Hepatocyte (in vitro differentiated cells): ENCODE measurements around the gene MASP2. TPM values are rescaled to one million over a fixed set of nuclear protein-coding genes. Genes with fewer than 3 reads are reported as not detected.

ENCODE experiments used
- DNase-seq: peaks from one replicate; pipeline ENCODE4 v3.0.0-alpha.2; 2016; ENCODE audit warnings: low spot score
- H2AFZ ChIP-seq: fragments of 200-600 bp; sonication (generic); 2 replicates; pipeline ENCODE4 v1.6.0; 2016; ENCODE audit warnings: antibody characterized with exemption, mild to moderate bottlenecking
- H3K27ac ChIP-seq: fragments of 200-600 bp; sonication (generic); 2 replicates; pipeline ENCODE4 v1.5.1; 2016; ENCODE audit warnings: mild to moderate bottlenecking
- H3K27me3 ChIP-seq: fragments of 200-600 bp; sonication (generic); 2 replicates; pipeline ENCODE4 v1.6.1; 2016
- H3K36me3 ChIP-seq: fragments of 200-600 bp; sonication (generic); replicated peaks from 2 replicates; pipeline ENCODE4 v1.5.1; 2016; ENCODE audit warnings: low read depth; ENCODE audit not compliant: insufficient read depth
- H3K4me1 ChIP-seq: fragments of 200-600 bp; sonication (generic); 2 replicates; pipeline ENCODE4 v1.5.1; 2016; ENCODE audit warnings: mild to moderate bottlenecking, moderate library complexity; ENCODE audit not compliant: insufficient read depth
- H3K4me2 ChIP-seq: fragments of 200-600 bp; sonication (generic); 2 replicates; pipeline ENCODE4 v1.6.0; 2016
- H3K4me3 ChIP-seq: fragments of 200-600 bp; sonication (generic); 2 replicates; pipeline ENCODE4 v1.5.1; 2016; ENCODE audit warnings: mild to moderate bottlenecking
- H3K79me2 ChIP-seq: fragments of 200-600 bp; sonication (generic); 2 replicates; pipeline ENCODE4 v1.6.0; 2017; ENCODE audit warnings: mild to moderate bottlenecking
- H3K9me2 ChIP-seq: fragments of 200-600 bp; sonication (generic); replicated peaks from 2 replicates; pipeline ENCODE4 v1.6.0; 2017; ENCODE audit warnings: mild to moderate bottlenecking; ENCODE audit not compliant: insufficient read depth
- H3K9me3 ChIP-seq: fragments of 200-600 bp; sonication (generic); 2 replicates; pipeline ENCODE4 v1.5.1; 2016; ENCODE audit warnings: low read depth, mild to moderate bottlenecking
- H4K20me1 ChIP-seq: fragments of 200-600 bp; sonication (generic); 2 replicates; pipeline ENCODE4 v1.6.0; 2016; ENCODE audit warnings: mild to moderate bottlenecking; ENCODE audit not compliant: insufficient read depth, poor library complexity, severe bottlenecking
- EZH2 ChIP-seq: fragments of 200-600 bp; sonication (generic); IDR thresholded peaks from 2 replicates; pipeline ENCODE4 v1.6.1; 2016; ENCODE audit warnings: antibody characterized with exemption, mild to moderate bottlenecking, borderline replicate concordance
- EZH2phosphoT487 ChIP-seq: fragments of 200-600 bp; sonication (generic); IDR thresholded peaks from one replicate; pipeline ENCODE4 v1.6.1; 2018; ENCODE audit warnings: antibody characterized with exemption, mild to moderate bottlenecking, low read depth, moderate library complexity; ENCODE audit not compliant: unreplicated experiment, severe bottlenecking
- WGBS: methylation state at CpG from one replicate; pipeline ENCODE4 v1.1.6; 2016; ENCODE audit warnings: low lambda C conversion rate; ENCODE audit errors: missing lambda C conversion rate; 5-methylcytosine and 5-hydroxymethylcytosine counted together
- polyA plus RNA-seq: library from polyadenylated mRNA; unstranded; fragments of >200 nt; fragmentation: Nextera tagmentation; extraction: Ambion mirVana; gene quantifications from 2 replicates; pipeline ENCODE4 v1.2.1, GENCODE V29; 2016
- total RNA-seq: library from RNA; depleted of rRNA; stranded (reverse); fragments of >200 nt; gene quantifications from 2 replicates; pipeline ENCODE4 v1.2.3, GENCODE V29; 2014
- TF ChIP-seq, protein P1 (sequence below): fragments of 200-600 bp; sonication (generic); IDR thresholded peaks from 2 replicates; pipeline ENCODE4 v1.5.1; 2016; ENCODE audit warnings: antibody characterized with exemption, mild to moderate bottlenecking; ENCODE audit not compliant: poor library complexity

Gene MASP2
- total and polyA plus RNA-seq, 2 experiments from 2014 or later, result 3.3 to 16.6 TPM

DNA sequence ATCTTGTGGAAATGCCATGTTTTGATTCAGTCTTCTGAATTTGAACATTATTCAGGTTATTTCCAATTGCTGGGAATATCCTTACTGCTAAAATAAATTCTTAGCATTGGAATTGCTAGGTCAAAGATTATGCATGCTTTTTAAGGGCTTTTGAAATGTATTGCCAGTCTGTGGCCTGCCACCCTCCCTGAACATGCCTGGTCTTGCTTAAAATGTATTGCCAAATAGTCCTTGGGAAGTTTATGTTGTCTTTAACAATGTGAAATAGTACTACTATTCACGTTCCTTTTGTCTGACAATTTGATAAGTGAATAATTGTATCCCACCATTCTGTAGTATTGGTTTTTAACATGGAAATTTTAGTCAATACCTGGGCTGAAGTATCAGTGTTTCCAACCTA, 21.0 kb downstream of the MASP2 start:
- Histone ChIP-seq H3K36me3 (peaks cover 4% of the 10 kb centered on the region), H3K27ac (no peak overlapping the region), H4K20me1 (peaks cover 27% of the 10 kb centered on the region)

DNA sequence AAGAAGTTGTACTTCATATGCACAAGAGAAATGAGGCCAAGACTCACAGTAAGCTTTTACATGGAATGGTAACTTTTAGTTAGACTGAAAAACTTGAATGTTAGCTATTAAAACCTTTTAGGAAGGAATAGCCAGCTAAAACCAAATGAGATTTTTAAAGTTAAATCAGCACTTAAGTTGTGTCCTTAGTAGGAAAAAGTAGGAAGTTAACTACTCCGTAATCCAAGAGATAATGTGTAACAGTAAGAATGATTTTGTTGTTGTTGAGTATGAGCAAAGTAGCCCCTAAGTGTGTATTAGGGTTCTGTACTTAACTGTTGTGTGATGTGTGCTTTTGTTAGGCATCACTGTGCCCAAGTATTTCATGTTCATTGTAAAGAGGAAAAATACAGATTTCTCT, 21.4 kb downstream of the MASP2 start:
- H3K9me2 ChIP-seq, result no peaks in the 10 kb centered on the region
- no peaks in the 10 kb centered on the region for H3K9me3 ChIP-seq
- no peak overlapping the region for H3K27ac ChIP-seq
- H3K4me2 ChIP-seq, result no peak overlapping the region
- no peak overlapping the region for H2AFZ ChIP-seq
- WGBS, result 100% methylated on average over 1 of the region's 1 CpG
- H3K4me3 ChIP-seq, result no peak overlapping the region
- TF ChIP-seq EZH2phosphoT487 (no peak), EZH2 (no peak)
- TF ChIP-seq, protein P1, sequence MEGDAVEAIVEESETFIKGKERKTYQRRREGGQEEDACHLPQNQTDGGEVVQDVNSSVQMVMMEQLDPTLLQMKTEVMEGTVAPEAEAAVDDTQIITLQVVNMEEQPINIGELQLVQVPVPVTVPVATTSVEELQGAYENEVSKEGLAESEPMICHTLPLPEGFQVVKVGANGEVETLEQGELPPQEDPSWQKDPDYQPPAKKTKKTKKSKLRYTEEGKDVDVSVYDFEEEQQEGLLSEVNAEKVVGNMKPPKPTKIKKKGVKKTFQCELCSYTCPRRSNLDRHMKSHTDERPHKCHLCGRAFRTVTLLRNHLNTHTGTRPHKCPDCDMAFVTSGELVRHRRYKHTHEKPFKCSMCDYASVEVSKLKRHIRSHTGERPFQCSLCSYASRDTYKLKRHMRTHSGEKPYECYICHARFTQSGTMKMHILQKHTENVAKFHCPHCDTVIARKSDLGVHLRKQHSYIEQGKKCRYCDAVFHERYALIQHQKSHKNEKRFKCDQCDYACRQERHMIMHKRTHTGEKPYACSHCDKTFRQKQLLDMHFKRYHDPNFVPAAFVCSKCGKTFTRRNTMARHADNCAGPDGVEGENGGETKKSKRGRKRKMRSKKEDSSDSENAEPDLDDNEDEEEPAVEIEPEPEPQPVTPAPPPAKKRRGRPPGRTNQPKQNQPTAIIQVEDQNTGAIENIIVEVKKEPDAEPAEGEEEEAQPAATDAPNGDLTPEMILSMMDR, result no peak
- H3K79me2 ChIP-seq, result peaks cover 8% of the 10 kb centered on the region
- H3K4me1 ChIP-seq, result no peaks in the 10 kb centered on the region
- DNase-seq, result no peak
- peaks cover 4% of the 10 kb centered on the region for H3K36me3 ChIP-seq
- H4K20me1 ChIP-seq, result peaks cover 31% of the 10 kb centered on the region
- H3K27me3 ChIP-seq, result no peaks in the 10 kb centered on the region

More for the DNA sequence above, 21.0 kb downstream of the MASP2 start:
- H3K9me2 ChIP-seq, result no peaks in the 10 kb centered on the region
- H3K4me2 ChIP-seq, result no peak overlapping the region
- H3K27me3 ChIP-seq, result no peaks in the 10 kb centered on the region
- no peaks in the 10 kb centered on the region for H3K4me1 ChIP-seq
- no peaks in the 10 kb centered on the region for H3K9me3 ChIP-seq
- DNase-seq, result no peak
- H2AFZ ChIP-seq, result no peak overlapping the region
- 86% methylated on average over 1 of the region's 1 CpG for WGBS
- H3K79me2 ChIP-seq, result peaks cover 8% of the 10 kb centered on the region
- TF ChIP-seq, protein P1, result no peak
- TF ChIP-seq EZH2phosphoT487 (no peak), EZH2 (no peak)
- no peak overlapping the region for H3K4me3 ChIP-seq

- Histone ChIP-seq H4K20me1 (peaks cover 34% of the 10 kb centered on the region), H3K79me2 (peaks cover 12% of the 10 kb centered on the region), H3K4me1 (no peaks in the 10 kb centered on the region)
Measured at GRCh38 chr1:11024874-11025203, 22.2 kb downstream of the MASP2 start.

More at GRCh38 chr1:11024874-11025203, 22.2 kb downstream of the MASP2 start:
- no peaks in the 10 kb centered on the region for H3K9me2 ChIP-seq
- H3K4me2 ChIP-seq, result no peak overlapping the region
- no peak overlapping the region for H3K4me3 ChIP-seq
- no peak overlapping the region for H3K27ac ChIP-seq
- no peaks in the 10 kb centered on the region for H3K9me3 ChIP-seq
- H2AFZ ChIP-seq, result no peak overlapping the region
- peaks cover 4% of the 10 kb centered on the region for H3K36me3 ChIP-seq
- H3K27me3 ChIP-seq, result no peaks in the 10 kb centered on the region
- TF ChIP-seq EZH2 (no peak), EZH2phosphoT487 (no peak)
- TF ChIP-seq, protein P1, result no peak
- 86% methylated on average over 2 of the region's 2 CpGs for whole genome bisulfite sequencing
- no peak for DNase-seq
